GM18858 (cell line): ENCODE measurements around the gene MAP1LC3A.

ENCODE experiments used
- ATAC-seq: cut with Tn5 transposase; IDR thresholded peaks from one replicate; pipeline ENCODE4 v1.9.1; 2021; ENCODE audit not compliant: unreplicated experiment

The MAP1LC3A gene

GRCh38 chr20:34574861-34575260 lies 16.3 kb downstream of the MAP1LC3A start:
- ATAC-seq, result no peak

GRCh38 chr20:34575271-34575670 lies 16.8 kb downstream of the MAP1LC3A start:
- ATAC-seq, result no peak

- no peak for ATAC-seq
These were observed 17.2 kb downstream of the MAP1LC3A start for GRCh38 chr20:34575756-34576155.

DNA sequence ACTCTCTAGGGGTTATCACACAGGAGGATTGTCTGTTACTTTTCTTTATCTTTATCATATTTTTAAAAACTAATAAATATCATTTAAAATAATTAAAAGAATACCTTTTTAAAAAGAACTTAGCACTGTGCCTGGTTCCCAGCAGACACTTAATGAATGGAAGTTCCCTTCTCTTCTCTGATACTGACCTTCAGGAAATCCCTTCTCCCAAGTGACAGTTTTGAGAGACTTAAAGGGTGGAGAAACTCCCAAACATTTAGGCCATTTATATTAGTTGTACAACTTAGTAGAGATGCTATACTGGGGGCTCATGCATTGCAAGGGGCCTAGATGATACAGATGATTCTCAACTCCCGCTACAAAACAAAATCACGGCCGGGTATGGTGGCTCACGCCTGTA lies 18.5 kb downstream of the MAP1LC3A start:
- ATAC-seq, result no peak

DNA sequence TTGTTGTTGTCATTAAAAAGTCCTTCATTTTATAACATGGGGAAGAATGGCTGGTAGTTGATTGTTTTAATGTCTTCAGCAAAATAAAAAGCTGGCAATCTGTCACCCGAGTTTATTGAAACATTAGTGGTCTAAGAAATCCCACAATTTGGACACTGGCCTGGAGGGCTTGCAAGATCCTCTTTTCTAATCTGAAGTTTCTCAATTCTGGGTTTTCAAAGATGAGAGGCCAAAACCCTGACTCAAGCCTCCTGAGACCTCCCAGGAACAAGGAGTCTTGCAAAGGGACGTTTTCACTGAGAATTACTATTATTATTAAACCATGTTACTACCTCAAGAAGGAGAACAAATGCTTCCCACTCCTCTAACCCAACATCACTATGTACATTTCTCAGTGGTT lies 19.5 kb downstream of the MAP1LC3A start:
- ATAC-seq, result no peak

GRCh38 chr20:34578521-34578920 lies 20.0 kb downstream of the MAP1LC3A start:
- no peak for ATAC-seq

- ATAC-seq, result no peak
These were observed 20.9 kb downstream of the MAP1LC3A start for GRCh38 chr20:34579191-34579978.

DNA sequence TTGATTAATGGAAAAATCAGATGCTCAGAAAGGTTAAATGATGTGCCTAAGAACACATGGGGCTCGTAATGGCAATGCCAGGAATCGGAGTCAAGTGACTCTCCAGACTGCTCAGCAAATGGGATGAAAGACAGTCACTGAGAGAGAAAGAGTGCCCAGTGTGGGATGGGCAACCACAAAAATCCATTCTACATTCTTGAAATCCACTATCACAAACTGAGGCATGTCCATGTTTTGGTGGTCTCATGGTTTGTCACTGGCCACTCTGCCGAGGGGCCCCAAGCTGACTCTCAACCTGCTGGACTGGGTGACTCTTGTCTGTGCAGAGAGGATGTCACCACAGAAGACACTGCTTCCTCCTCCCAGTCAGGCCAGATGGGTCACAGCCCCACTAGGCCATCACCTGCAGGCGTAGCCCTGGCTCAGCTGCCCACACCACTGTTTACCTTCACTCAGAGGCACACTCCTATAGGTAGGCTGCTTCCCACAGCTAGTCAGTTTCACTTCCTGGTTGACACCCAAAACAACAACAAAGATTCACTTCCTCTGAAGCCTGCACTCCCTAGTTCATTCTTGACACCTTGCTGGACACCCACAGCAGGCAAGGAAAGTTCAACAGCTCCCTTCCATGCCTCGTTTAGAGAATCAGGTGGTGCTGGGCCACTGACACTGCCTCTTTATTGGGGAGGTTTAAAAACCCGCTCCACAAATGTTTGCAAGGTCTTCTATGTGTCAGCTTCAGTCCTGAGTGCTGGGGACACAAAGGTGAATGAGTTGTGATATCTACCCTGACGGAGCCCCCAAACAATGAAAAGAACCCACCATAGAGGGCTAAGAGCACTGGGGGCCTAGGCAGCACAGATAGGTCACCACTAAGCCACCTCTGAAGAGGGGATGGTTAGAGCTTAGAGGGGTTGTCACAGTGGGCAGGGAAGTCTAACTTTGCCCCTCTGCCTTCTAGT lies 21.7 kb downstream of the MAP1LC3A start:
- no peak for ATAC-seq

GRCh38 chr20:34581341-34582184 lies 23.0 kb downstream of the MAP1LC3A start:
- no peak for ATAC-seq

DNA sequence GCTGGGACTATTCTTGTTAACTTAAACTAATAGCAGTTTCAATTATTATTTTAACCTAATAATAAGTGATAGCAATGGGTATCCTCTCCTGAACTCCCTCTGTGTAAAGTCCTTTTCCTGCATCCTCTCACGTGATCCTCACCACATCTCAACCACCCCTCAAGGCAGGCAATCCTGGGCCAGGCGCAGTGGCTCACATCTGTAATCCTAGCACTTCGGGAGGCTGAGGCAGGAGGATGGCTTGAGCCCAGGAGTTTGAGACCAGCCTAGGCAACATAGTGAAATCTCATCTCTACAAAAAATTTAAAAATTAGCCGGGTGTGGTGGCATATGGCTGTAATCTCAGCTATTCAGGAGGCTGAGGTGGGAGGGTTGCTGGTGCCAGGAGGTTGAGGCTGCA lies 23.7 kb downstream of the MAP1LC3A start:
- no peak for ATAC-seq

GRCh38 chr20:34582911-34583310 lies 24.4 kb downstream of the MAP1LC3A start:
- no peak for ATAC-seq

GRCh38 chr20:34583544-34583943 lies 25.0 kb downstream of the MAP1LC3A start:
- no peak for ATAC-seq

- ATAC-seq, result no peak
These were observed 26.5 kb downstream of the MAP1LC3A start for GRCh38 chr20:34585019-34585418.

DNA sequence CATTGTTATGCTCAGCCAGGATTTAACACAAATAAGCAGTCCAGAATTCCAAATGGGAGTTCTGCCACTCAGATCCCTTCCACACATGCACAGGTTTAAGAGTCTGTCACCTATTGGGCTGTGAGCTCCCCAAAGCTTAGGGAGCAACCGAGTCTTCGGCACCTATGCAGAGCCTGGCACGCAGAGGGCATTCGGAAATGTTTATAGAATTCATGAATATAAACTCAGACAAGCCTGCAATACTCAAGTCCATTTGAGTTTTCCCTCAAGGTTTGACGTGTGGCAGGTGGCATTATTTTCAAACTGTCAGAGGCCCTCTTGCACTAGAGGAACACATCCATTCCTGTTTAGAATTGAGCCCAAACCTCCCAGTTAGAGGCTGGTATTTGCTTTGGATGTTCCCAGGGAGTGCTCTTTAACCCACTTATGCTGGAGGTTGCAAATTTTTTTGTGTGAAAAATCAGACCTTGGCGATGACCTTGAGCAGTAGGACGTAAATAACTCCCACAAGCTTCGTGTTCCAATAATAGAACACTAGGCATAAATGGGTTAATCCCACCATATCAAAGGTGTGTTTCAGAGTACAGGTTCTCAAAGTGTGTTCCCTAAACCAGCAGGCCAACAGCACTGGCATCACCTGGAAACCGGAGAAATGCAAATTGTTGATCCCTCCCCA lies 28.1 kb downstream of the MAP1LC3A start:
- ATAC-seq, result no peak

DNA sequence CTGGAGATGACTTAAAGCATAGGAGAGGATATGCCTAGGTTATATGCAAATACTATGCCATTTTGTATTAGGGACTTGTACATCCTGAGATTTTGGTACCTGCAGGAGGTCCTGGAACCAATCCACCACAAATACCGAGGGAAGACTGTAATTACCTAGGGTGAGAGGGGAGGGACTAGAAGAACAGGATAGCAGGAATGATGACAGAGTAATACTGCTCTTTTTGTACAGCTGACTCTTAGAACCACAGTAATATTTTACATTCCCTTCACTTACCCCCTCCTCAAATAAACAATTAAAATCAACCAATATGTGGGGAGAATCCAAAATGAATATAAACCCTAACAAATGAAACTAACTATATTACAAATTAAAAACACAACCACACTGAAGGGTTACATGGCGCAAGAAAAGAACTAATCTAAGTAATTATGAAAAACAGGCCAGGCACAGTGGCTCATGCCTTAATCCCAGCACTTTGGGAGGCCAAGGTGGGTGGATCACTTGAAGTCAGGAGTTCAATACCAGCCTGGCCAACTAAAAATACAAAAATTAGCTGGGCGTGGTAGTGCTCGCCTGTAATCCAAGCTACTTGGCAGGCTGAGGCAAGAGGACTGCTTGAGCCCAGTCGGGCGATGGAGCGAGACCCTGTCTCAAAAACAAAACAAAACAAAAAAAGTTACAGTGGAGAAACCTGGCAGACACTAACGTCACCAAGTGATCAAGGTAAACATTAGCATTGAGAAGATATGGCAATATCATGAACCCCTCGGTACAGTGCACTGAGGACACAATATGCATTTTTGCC lies 37.1 kb downstream of the MAP1LC3A start:
- no peak for ATAC-seq

DNA sequence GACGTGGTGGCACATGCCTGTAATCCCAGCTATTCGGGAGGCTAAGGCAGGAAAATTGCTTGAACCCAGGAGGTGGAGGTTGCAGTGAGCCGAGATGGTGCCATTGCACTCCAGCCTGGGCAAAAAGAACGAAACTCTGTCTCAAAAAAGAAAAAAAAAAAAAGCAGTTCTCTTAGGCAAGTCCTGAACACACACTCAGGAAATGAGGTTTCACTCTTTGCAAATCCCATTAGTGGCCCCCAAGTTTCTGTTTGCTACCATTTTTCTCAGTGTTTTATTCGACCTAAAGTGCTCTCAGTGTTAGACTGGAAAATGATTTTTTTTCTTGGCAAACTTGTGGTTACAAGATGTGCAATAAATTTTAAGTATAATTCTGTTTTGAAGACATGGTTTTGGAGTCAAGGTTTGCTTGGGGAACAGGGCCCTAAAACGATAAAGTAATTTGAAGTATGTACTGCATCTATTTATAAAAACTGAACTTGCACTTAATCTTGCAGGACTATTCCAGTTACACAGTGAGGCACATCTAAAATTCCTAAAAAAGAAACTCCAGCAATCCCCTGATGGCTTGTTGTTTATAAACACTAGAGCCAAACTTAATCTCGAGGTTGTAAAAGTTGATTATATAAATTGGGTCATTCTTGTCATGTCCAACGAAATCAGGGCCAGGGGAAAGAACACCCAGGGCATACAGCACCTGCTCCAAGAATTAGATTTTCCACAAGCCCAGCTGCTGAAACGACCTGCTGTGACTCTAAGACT lies 42.6 kb downstream of the MAP1LC3A start:
- no peak for ATAC-seq

DNA sequence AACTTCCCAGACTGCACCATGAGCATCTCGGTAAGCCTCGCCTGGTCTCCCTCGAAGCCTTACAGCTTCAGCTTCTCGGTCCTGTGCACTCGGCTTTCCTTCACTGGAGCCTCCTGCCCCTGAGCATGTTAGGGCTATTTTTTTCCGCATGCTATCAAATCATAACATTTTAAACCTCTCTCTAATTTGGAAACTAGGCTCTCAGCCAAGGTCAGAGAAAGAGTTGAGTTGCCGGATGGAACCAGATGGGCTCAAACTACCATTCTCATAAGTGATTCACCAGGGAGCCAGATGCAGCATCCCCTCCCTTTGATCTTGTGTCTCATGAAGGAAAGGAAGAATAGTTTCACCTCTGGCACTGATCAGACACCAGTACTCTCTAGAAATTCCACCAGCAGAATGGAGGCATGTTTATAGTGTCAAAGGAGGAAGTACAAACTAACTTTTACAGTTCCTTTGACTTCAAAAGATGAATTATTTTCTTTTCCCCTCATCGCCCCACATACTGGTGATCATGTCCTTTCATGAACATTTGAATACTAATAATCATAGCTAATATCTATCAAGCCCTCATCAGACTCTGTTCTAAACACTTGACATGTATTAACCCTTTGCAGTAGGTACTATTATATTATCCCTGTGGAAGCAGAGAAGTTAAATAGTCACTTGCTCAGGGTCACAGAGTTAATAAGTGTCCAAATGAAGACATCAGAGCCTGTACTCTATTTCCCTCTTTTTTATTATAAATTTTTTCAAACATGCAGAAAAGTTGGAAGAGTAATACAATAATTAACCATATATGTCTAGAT lies 46.7 kb downstream of the MAP1LC3A start:
- no peak for ATAC-seq

GRCh38 chr20:34607066-34607465 lies 48.5 kb downstream of the MAP1LC3A start:
- ATAC-seq, result no peak
